ENCODE data around the gene MMGT1.
"Not testable (repeated sequence)": the region's sequence is repeated elsewhere in the genome, so short reads cannot be mapped to it uniquely, and the experiment has no call there.

MMGT1 gene

GRCh38 chrX:135920516-135920915 is 53.3 kb downstream of the MMGT1 start:
- not testable (repeated sequence) for DNase-seq

DNA sequence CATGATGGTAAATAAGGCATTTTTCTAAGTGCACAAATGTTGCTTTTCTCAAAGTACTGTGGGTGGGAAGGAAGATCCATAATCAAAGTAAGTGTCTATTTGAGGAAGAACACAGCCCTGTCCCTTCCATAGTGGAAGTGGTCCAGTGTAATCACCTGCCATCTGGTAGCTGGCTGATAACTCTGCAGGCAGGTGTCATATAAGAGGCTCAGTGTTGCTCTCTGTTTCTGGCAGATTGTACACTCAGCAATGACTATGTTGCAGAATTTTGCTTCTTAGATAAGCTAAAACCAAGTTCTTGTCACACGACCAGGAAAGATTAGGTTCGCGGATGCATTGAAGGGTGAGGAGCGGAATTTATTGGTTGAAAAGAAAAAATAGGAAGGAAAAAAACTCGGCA is 59.4 kb downstream of the MMGT1 start:
- no peak for DNase-seq
